AG04450 (cell line): ENCODE measurements around the gene DNAJC12. TPM values are rescaled to one million over a fixed set of nuclear protein-coding genes. Genes with fewer than 3 reads are reported as not detected.
"Not testable (repeated sequence)": the region's sequence is repeated elsewhere in the genome, so short reads cannot be mapped to it uniquely, and the experiment has no call there.

Source experiments
- CTCF ChIA-PET: fragments of 300-600, 350-600 bp; formaldehyde crosslinking; extraction: SDS; loops from one replicate; lab custom pipeline; 2022; ENCODE audit warnings: antibody characterized with exemption, inconsistent platforms; lab: Charles Lee
- POLR2A ChIA-PET: fragments of 350-600 bp; formaldehyde crosslinking; extraction: SDS; loops from one replicate; lab custom pipeline; 2021; ENCODE audit warnings: antibody characterized with exemption, inconsistent platforms; lab: Yijun Ruan, JAX
- DNase-seq: peaks from one replicate; pipeline ENCODE4 v3.0.0-alpha.2; 2011; ENCODE audit warnings: low read depth, low spot score
- H3K27ac ChIP-seq: one replicate; pipeline ENCODE4 v1.5.1; 2012; ENCODE audit warnings: low read depth, low read length, control low read depth
- H3K27me3 ChIP-seq: one replicate; pipeline ENCODE4 v1.6.0; 2012; ENCODE audit warnings: low read length; ENCODE audit not compliant: control insufficient read depth, insufficient read depth
- H3K4me3 ChIP-seq: 2 replicates; pipeline ENCODE4 v1.5.1; 2011; ENCODE audit warnings: mild to moderate bottlenecking, low read depth, low read length, control low read depth
- H3K9me3 ChIP-seq: 2 replicates; pipeline ENCODE4 v1.5.1; 2012; ENCODE audit warnings: low read length; ENCODE audit not compliant: control insufficient read depth, insufficient read depth
- CTCF ChIP-seq: IDR thresholded peaks from 2 replicates; pipeline ENCODE4 v1.5.1; 2011; ENCODE audit warnings: low read depth, low read length, control low read depth, inconsistent platforms
- polyA plus RNA-seq: library from polyadenylated mRNA; depleted of rRNA; stranded (reverse); fragments of >200 nt; gene quantifications from 2 replicates; pipeline ENCODE4 v1.2.3, GENCODE V29; 2011

The DNAJC12 gene
- polyA plus RNA-seq, 1 experiment, result 8.3 TPM

GRCh38 chr10:67841737-67842136, 3.7 kb upstream of the DNAJC12 start:
- CTCF ChIA-PET, result no interaction called here
- no peak for TF ChIP-seq CTCF
- H3K27me3 ChIP-seq, result peaks cover 3% of the 10 kb centered on the region
- no peak overlapping the region for H3K27ac ChIP-seq
- POLR2A ChIA-PET, result no interaction called here
- DNase-seq, result no peak
- no peak overlapping the region for H3K4me3 ChIP-seq
- H3K9me3 ChIP-seq, result peaks cover 5% of the 10 kb centered on the region

GRCh38 chr10:67839951-67840350, 2.0 kb upstream of the DNAJC12 start:
- ChIA-PET POLR2A (no interaction called here), CTCF (no interaction called here)

GRCh38 chr10:67839511-67839910, 1.5 kb upstream of the DNAJC12 start:
- H3K4me3 ChIP-seq, H3K9me3 ChIP-seq, CTCF ChIA-PET, POLR2A ChIA-PET, H3K27ac ChIP-seq, H3K27me3 ChIP-seq, DNase-seq: not testable (repeated sequence)

More at GRCh38 chr10:67839951-67840350, 2.0 kb upstream of the DNAJC12 start:
- DNase-seq, result no peak
- H3K4me3 ChIP-seq, result no peak overlapping the region
- no peak for TF ChIP-seq CTCF
- H3K27ac ChIP-seq, result no peak overlapping the region
- peaks cover 5% of the 10 kb centered on the region for H3K9me3 ChIP-seq
- H3K27me3 ChIP-seq, result peaks cover 3% of the 10 kb centered on the region

GRCh38 chr10:67836972-67837371, 1.0 kb downstream of the DNAJC12 start:
- no peak for DNase-seq
- Histone ChIP-seq H3K9me3 (peaks cover 4% of the 10 kb centered on the region), H3K27ac (no peak overlapping the region), H3K27me3 (no peaks in the 10 kb centered on the region), H3K4me3 (no peak overlapping the region)
- TF ChIP-seq CTCF, result no peak
- ChIA-PET CTCF (interaction anchor here (1.0 to 2.0 kb wide), 3 partner anchors 18 to 49 kb away, joined by 3 to 7 read pairs (median 4); no protein-coding TSS in a partner anchor), POLR2A (interaction anchor here (1.5 kb wide), 1 partner anchor 12 kb away, joined by 5 read pairs; no protein-coding TSS in a partner anchor)

- Histone ChIP-seq H3K9me3 (no peaks in the 10 kb centered on the region), H3K27ac (no peak overlapping the region), H3K4me3 (no peak overlapping the region), H3K27me3 (no peaks in the 10 kb centered on the region)
- CTCF ChIA-PET, result interaction anchor here (0.9 to 2.0 kb wide), 2 partner anchors 48 to 139 kb away, joined by 3 to 7 read pairs; no protein-coding TSS in a partner anchor
- POLR2A ChIA-PET, result no interaction called here
- no peak for TF ChIP-seq CTCF
- DNase-seq, result no peak
Observed at GRCh38 chr10:67836488-67836887, 1.5 kb downstream of the DNAJC12 start.

GRCh38 chr10:67835541-67836394, 2.2 kb downstream of the DNAJC12 start:
- H3K9me3 ChIP-seq, H3K4me3 ChIP-seq, DNase-seq, H3K27me3 ChIP-seq, POLR2A ChIA-PET, H3K27ac ChIP-seq: not testable (repeated sequence)
- CTCF ChIA-PET, result interaction anchor here (0.9 kb wide), 1 partner anchor 138 kb away, joined by 3 read pairs; no protein-coding TSS in a partner anchor
